GM18909 (cell line): ENCODE results near the gene YIF1B.

Experiments
- ATAC-seq: cut with Tn5 transposase; IDR thresholded peaks from one replicate; pipeline ENCODE4 v1.9.1; 2021; ENCODE audit warnings: mild to moderate bottlenecking; ENCODE audit not compliant: unreplicated experiment, poor library complexity

Gene YIF1B

DNA sequence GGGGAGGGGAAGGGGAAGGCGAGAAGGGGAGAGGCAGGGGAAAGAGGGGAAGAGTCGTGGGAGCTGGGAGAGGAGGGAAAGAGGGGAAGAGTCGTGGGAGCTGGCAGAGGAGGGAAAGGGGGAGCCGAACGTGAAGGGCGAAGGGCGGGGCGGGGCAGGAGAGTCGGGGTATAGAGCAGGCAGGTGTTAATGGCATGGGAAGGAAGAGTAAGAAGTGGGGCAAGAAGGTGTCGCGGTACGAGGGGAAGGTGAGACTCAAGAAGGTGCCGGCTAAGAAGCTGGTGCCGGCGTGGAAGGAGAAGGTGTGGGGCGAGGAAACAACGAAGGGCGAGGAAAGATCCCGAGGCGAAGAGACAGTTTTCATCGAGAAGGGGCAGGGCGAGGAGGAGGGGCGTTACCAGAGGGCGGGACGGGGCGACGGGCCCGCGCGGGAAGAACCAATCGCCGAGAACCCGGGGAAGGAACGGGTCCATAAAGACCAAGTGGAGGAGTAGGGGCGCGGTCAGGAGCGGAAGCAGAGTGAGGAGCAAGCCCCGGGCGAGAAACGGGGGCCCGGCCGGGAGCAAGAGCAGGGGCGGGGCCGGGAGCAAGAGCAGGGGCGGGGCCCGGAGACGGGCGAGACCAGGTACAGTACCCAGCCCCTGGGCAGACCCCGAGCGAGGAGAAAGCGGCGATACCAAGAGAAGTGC is 20.3 kb upstream of the YIF1B start:
- peak; percentile 72 for ATAC-seq

DNA sequence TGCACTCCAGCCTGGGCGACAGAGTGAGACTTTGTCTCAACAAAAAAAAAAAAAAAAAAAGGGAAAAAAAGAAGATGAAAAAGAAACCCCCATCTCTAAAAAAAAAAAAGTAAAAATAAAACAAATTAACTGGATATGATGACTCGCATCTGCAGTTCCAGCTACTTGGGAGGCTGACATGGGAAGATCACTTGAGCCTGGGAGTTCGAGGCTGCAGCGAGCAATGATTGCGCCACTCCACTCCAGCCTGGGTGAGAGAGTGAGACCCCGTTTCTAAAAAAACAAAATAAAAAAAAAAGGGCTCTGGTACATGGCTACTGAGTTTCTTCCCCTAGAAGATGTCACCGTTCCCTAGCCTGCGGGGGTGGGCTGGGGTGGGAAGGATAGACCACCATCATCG is 17.5 kb upstream of the YIF1B start:
- no peak for ATAC-seq

DNA sequence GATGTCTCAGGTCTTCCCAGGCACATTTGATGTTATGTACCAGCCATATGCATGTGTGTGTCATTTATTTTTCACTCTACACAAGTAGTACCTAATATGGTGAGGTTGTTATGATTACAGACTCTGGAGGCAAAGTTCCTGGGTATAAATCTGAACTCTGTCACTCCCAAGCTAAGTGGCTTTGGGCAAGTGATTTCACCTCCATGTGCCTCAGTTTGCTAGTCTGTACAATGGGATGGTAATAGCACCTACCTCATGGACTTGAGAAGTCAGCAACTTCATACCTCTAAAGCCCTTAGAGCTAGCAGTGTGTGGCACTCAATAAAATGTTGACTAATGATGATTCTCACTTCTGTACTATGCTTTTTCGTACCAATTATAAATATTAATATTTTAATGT is 16.0 kb upstream of the YIF1B start:
- ATAC-seq = no peak

DNA sequence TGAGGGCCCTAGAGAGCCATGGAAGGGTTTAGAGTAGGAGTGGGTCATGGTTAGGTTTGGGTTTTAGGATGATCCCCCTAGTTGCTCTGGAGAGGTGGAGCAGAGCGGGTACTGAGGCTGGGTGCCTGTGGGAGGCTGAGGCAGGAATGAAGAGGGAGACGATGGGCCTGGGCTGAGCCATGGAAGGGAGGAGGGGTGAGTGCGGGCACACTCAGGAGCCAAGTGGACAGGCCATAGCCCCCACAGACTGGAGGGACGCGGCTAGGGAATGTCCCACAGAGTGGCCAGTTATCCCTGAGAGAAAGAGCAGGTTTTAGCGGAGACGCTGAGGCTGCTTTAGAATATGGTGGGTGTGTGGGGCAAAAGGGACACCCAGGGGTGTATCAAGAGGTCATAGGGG is 13.9 kb upstream of the YIF1B start:
- no peak for ATAC-seq

DNA sequence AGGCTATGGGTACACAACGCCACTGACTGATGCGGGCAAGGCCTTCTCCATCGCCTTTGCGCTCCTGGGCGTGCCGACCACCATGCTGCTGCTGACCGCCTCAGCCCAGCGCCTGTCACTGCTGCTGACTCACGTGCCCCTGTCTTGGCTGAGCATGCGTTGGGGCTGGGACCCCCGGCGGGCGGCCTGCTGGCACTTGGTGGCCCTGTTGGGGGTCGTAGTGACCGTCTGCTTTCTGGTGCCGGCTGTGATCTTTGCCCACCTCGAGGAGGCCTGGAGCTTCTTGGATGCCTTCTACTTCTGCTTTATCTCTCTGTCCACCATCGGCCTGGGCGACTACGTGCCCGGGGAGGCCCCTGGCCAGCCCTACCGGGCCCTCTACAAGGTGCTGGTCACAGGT is 10.8 kb upstream of the YIF1B start:
- no peak for ATAC-seq

DNA sequence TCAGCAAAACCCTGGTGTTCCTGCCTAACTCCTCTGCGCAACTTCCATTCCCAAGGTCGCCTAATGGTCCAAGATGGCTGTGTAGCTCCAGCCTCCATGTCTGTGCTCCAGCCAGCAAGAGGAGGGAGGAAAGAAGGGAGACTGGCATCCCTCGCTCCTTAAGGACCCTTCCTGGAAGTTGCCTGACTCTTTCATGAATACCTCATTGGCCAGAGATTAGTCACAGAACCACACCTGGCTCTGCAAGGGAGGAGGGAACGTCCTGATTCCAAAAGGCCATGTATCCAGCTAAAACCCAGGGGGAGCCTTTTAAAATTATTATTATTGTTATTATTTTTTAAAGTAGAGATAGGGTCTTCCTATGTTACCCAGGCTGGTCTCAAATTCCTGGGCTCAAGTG is 8.7 kb upstream of the YIF1B start:
- ATAC-seq = no peak

DNA sequence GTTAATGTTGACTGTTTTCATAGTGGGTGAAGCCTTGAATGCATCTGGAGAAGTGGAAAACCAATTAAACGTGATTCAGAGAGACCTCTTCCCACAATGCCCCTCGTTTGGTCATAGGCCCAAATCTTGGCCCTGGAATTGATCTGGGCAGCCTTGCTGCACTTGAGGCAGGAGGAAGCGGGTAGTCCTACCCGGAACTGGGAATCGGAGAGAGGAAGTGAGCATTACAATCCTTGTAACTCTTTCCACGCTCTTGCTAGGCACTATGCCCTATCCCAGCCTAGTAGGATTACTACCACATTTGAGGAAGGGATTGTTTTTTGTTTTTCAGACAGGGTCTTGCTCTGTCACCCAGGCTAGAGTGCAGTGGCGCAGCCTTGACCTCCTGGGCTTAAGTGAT is 7.5 kb upstream of the YIF1B start:
- ATAC-seq = no peak

DNA sequence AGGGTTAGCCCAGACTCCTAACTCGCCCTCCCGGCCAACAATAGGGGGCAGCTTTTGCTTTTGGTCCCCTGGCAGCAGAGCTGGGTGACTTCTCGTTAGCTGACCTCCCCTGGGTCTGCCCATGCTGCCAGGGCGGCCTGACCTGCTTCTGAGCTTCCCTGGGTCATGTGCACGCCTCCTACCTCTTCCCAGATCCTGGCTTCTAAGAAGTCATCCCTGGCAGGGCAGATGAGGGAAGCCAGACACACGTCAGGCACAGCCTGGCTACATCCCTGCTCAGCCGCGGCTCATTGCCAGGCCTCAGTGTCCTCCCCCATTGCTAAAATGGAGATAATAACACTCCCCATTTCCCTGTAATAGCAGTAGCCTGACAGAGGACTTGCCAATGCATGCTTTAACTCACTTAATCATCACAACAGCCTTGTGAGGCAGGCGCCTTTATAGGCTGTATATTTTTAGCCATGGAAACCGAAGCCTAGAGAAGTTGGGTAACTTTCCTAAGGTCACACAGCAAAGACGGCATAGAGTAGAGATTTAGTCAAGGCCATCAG is 6.0 kb upstream of the YIF1B start:
- no peak for ATAC-seq

DNA sequence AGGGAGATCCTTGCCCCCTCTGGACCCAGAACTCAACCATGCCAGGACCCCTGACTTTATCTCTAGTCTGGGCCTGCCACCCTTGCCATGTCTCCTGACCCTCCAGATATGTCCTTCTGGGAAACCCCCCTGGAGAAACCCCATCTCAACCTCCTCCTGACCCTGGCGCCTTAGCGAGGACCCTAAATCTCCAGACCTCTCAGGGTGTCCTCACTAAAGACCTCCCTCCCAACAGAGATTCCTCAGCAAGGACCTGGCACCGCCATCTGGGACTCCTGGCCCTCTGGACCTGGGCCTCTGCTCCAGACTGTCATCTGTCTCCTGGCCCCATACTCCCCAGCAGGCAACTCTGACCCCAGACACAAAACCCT is 5.2 kb upstream of the YIF1B start:
- no peak for ATAC-seq

DNA sequence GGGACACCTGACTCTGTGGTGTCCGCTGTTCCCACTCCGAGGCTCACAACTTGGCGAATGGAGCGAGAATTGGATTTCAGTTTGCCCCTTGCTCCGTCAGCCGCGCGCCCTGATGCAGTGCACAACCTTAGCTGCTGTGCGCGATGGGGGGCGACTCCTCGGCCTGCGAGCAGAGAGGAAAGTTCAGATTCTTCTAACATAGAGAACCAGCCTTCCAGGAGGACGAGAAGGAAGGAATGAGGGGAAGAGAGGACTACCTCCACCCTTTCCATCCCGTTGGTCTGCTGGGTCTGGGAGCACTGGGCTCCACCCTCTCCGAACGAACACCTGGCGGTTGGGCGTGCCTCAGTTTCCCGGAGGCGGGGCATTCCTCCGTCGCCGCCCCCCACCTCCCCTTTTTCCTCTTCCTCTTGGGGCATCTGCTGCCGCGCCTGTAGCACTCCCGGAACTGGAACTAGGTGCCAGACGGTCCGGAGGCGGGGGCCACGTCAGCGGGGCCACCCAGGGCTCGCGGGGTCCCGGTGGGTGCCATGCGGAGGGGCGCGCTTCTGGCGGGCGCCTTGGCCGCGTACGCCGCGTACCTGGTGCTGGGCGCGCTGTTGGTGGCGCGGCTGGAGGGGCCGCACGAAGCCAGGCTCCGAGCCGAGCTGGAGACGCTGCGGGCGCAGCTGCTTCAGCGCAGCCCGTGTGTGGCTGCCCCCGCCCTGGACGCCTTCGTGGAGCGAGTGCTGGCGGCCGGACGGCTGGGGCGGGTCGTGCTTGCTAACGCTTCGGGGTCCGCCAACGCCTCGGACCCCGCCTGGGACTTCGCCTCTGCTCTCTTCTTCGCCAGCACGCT is 3.9 kb upstream of the YIF1B start, which contains the start of gene KCNK6:
Gene KCNK6, plus strand, starts transcription at position 425 of the 838 bp plus-strand sequence. Its CDS starts 106 bp downstream, at position 531.
- no peak for ATAC-seq

DNA sequence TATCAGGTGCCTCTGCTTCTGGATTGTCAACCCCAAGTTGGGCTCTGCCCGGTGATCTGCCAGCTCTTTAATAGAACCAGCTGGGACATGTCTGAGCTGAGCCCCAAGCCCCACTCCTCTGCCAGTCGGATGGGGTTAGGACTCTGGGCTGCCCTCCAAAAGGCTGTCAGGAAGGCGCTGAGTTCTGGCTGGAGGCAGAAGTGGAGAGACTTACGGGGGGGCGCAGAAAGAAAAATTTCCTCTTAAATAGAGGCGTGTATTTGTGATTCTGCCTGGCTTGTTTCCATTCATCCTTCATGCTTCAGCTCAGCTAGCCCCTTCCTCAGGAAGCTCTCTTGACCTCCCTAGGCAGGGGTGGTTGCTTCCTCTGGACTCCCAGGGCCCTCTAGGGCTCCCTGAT is 2.9 kb upstream of the YIF1B start:
- ATAC-seq = no peak

DNA sequence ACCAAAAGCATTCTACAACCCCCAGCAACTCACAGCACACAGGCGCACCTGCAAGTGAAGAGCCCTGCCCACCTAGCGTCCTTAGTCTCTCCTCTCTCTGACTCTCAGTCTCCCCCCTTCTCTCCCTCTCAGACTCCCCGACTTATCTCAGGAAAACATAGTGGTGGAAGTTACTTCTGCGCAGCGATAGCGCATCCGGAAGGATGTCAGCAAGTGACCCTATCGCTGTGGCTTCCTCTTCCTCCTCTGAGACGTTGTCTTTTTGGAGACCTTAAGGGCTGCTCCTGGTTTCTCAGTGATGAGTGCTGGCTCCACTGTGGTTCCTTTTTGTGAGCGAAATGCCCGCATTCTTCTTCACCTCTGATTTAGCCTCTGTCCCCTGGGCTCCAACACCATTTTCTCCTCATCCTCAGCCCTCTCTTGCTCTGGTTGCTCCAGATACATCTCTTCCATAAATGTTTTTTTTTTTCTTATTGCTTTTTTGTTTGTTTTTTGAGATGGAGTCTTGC is 1.4 kb upstream of the YIF1B start:
- ATAC-seq = no peak

DNA sequence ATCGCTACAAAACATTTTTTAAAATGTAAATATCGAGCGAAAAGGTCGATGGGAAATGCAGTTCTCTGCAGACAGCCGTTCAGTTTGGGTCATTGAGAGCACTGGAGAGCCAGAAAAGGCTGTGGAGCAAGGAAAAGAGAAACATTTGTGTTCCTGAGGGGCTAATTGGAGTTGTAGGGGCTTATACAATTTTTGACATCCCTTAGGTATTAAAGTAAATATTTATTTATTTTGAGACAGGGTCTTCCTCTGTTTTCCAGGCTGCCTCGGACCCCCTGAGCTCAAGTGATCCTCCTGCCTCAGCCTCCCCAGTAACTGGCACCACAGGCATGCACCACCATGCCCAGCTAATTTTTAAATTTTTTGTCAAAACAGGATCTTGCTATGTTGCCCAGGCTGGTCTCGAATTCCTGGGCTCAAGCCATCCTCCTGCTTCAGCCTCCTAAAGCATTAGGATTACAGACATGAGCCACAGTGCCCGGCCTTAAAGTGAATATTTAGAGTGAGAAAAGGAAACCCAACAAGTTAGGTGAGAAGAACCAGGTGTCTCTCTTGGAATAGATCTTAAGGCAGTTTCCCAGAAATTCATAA is 825 bp upstream of the YIF1B start:
- no peak for ATAC-seq

DNA sequence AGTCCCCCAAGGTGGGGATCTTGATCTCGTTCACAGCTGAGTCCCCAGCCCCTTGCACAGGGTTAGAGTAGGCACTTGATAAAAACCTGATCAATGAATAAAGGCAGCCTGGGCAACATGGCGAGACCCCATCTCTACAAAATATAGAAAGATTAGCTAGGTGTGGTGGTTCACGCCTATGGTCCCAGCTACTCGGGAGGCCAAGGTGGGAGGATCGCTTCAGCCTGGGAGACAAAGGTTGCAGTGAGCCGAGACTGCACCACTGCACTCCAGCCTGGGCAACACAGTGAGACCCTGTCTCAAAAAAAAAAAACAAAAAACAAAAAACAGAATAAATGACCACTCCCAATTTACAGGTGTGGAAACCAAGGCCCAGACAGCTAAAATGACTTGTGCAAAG is 4.8 kb downstream of the YIF1B start:
- no peak for ATAC-seq

DNA sequence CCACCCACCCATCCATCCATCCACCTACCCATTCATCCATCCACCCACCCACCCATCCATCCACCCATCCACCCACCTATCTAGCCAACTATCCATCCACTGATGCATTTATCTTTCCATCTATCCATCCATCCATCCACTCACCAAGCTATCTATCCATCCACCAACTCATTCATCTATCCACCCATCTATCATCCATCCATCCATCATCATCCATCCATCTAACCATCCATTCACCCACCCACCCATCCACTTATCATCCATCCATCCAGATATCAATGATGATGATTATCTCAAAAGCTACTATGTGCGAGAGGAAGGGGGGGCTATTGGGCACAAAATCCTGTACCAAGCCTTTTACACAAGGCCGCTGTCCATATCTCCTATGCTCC is 5.5 kb downstream of the YIF1B start:
- ATAC-seq = no peak

DNA sequence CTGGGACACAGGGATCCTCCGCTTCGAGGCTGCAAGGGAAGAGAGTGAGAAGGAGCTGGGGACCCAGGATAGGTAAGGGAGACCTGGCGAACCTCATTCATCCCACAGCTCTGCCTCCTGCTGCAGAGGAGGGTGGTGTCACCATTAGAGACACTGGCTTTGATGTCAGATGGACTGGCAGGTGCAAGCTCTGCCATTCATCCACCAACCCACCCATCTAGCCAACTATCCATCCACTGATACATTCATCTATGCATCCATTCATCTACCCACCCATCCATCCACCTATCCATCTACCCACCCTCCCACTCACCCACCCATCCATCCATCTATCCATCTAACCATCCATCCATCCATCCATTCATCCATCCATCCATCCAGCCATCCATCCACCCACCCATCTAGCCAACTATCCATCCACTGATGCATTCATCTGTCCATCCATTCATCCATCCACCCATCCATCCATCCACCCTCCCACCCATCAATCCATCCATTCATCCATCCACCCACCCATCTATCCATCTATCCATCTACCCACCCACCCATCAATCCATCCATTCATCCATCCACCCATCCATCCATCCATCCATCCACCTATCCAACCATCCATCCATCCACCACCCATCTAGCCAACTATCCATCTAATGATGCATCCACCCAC is 6.0 kb downstream of the YIF1B start:
- ATAC-seq = no peak

DNA sequence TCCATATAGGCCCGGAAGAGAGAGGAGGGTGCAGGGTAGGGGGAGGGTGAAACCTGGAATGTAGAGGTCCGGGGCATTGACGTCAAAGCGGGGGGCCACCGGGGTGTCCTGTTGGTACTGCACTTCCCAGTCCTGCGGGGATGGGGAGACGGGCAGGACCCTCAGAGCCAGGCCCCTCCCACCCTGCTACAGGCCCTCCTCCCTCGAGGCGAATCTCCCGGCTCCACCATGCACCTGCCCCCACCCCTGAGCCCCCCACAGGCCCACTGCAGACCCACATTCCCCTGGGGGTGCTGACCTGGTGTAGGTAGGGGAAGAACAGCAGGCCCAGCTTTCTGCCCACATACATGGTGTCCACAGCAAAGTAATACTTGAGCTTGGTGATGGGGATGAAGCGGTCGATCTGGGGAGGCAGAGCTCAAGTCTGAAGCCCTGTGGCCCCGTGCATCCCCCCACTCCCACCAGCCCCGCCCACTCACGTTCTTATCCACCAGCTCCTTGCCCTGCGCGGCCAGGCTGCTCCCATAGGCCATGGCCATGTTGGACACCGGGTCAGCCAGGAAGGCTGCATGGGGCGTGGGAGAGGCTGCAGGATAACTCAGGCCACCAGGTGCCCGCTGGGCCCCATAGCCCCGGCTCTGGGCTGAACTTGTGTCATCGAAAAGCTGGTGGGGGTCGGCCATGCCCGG is 6.7 kb downstream of the YIF1B start:
- ATAC-seq = no peak

DNA sequence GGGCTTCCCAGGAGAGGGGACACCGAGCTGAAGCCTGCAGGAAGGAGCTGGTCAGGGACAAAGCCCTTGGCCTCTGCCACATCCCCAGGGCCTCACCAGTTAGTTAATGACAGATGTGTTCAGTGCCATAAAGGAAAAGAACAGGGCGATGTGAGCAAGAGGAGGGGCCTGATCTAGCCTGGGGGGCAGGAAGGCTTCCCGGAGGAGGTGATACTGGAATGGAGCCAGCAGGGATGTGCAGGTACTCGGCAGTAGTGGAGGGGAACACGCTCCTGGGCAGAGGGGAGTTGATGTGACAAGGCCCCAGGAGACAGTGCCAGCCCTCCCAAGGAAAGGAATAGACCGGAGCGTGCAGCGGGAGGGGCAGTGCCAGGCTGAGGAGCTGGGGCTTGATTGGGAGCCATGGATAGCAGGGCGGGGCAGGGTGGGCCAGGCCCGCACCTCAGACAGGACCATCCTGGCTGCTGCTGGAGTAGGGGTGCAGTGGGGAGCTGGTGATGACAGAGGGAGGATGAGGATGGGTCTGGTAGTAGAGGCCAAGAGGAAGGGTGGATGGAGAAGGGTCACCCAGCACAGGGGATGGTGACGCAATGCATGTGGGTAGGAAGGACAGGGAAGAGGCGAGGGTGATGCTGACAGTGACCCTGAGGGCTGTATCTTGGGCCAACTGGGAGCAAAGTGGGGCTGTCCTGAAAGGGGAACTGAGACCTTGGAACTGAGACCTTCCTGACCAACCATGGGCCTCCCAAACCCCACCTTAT is 7.6 kb downstream of the YIF1B start:
- ATAC-seq = no peak

DNA sequence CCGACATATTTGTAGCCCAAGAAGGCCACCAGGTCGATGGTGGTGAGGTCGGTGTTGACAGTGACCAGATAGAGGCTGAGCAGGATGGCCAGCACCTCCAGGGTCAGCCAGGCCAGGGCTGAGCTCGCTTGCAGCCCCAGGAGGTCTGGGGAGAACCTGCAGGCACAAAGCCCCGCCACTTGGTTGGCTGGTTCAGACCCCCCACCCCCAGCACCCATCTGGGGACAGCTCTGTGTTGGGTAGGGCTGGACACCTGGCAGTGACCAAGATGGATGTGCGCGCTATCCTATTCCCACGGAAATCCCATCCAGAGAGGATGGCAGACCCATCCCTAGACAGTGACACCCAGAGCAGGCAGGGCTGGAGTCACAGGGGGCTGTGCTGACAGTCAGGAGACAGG is 8.2 kb downstream of the YIF1B start:
- no peak for ATAC-seq
